Measurements from ENCODE around the gene WWC2.
"Not testable (repeated sequence)": the region's sequence is repeated elsewhere in the genome, so short reads cannot be mapped to it uniquely, and the experiment has no call there.

The WWC2 gene

GRCh38 chr4:183142571-183143550, 43.8 kb downstream of the WWC2 start:
- no peak for ATAC-seq
- no peak for DNase-seq

DNA sequence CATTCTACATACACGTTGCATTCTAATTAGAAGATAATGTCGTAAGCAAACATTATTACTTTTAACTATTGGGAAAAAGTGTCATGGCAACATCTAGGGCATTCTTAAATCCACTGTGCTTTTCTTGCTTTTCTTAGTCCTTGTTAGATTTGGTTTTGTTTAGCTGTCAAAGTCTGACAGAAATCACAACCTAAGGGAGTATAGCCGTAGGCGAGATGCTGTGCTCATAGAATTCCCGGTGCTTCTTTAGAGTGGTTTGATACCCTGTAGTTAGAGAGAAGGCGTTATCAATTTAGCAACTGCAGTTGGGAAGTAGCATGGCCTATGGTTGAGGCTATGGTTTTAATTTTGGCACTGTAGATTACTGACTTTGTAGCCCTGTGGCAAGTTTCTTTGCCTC, 45.7 kb downstream of the WWC2 start:
- DNase-seq (no peak), ATAC-seq (no peak)

DNA sequence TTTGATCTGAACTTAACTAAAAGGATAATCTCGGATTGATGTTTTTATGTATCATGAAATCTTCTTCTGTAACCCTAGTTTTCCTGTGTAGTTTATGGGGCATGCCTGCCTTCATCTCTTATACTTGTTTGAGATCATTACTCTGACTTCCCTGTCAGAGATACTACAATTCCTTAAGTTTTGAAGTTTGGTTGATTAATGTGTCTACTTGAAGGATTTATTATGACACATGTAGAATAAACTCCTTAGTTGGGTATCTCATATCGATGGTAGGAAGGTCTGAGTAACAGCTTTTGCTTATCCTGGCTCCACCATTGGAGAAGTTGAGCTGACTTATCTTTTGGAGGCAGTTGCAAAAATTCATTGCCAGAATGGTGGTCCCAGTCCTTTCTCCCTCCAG, 46.7 kb downstream of the WWC2 start:
- ATAC-seq (no peak), DNase-seq (no peak)

DNA sequence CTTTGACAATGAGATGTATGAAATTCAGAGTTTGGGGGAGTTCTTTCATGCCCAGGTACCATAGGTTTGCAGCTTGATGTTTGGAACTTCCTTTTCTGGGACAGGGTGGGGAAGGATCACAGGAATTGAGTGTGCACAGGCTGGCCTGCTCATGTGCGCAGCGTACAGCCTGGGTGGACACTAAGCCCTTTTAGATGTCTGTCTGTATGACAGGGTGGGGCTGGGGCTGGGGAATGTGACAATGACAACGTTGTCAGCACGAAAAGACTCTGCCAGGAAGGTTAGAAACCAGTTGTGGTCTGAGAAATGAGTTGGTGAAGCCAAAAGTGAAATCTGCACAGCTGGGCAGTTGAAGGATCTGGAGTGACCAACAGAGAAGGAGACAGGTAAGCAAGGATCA, 47.4 kb downstream of the WWC2 start:
- DNase-seq, result no peak
- ATAC-seq, result no peak

GRCh38 chr4:183147196-183147595, 48.1 kb downstream of the WWC2 start:
- DNase-seq (no peak), ATAC-seq (no peak)

GRCh38 chr4:183147983-183148382, 48.9 kb downstream of the WWC2 start:
- ATAC-seq (no peak), DNase-seq (no peak)

- DNase-seq, result no peak
- ATAC-seq, result no peak
Measured at GRCh38 chr4:183149616-183150539, 50.8 kb downstream of the WWC2 start.

DNA sequence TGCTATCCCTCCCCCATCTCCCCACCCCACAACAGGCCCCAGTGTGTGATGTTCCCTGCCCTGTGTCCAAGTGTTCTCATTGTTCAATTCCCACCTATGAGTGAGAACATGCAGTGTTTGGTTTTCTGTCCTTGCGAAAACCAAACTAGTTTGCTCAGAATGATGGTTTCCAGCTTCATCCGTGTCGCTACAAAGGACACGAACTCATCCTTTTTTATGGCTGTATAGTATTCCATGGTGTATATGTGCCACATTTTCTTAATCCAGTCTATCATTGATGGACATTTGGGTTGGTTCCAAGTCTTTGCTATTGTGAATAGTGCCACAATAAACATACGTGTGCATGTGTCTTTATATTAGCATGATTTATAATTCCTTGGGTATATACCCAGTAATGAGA, 51.6 kb downstream of the WWC2 start:
- DNase-seq, ATAC-seq: not testable (repeated sequence)

GRCh38 chr4:183152232-183152631, 53.2 kb downstream of the WWC2 start:
- not testable (repeated sequence) for DNase-seq, ATAC-seq

- ATAC-seq, result no peak
Measured at GRCh38 chr4:183153190-183153916, 54.3 kb downstream of the WWC2 start.

DNA sequence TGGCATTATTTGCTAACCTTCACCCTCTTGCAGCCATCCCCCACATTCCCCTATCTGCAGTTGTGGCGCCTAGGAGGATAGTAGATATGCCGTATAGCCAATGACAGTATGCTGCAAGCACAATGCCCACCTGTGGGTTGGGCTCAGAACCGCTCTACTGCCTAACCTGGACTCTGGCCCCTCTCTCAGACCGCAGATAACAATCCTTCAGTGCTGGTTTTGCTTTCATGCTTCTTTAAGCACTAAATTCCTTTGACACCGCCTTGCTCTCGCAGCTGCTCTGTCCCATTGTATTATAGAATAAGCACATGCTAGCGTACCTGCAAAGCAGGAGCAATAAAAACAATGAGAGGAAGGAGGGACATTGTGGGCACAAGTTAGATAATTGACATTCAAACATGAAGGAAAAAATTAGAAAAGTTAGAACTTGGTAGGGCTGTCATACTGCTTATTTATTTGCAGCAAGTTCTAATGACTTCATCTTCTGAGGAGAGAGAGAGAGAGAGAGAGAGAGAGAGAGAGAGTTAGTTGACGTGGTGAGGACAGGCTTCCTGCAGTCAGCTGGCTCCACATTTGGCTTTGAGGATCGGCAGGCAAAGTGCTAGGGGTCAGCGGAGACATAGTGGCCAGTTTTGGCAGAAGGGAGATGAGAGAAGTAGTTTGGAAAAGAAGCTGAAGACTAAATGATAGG, 55.8 kb downstream of the WWC2 start:
- no peak for DNase-seq

More at GRCh38 chr4:183153190-183153916, 54.3 kb downstream of the WWC2 start:
- DNase-seq, result no peak

DNA sequence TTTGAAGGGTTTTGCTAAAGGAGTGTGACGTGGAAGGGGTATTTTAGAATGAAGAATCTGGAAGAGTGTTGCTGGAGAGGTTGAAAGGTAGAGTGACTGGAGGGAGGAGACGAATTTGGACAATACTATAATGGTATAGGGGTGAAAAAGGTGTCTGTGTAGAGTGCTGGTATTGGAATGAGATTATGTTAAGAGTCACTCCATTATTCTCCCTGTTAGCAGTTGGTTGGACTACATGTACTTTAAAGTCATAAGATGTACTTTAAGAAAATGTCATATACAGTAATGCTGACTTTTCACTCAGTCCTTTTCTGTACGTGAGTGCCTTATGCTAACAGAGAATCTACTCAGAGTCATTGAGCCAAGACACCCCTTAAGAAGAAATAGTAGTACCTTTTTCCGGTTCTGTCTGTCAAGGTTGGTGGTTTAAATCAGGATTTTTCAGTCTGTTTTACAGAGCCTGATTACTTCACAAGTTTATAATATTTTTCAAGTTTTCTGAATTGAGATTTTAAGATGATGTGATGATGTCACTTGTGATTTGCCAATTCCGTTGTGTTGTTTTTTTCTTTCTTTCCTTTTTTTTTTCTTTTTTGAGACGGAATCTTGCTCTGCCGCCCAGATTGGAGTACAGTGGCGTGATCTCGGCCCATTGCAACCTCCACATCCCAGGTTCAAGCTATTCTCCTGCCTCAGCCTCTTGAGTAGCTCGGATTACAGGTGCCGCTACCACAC, 56.6 kb downstream of the WWC2 start:
- no peak for ATAC-seq
- no peak for DNase-seq

More for the DNA sequence above, 55.8 kb downstream of the WWC2 start:
- no peak for ATAC-seq

- ATAC-seq (no peak), DNase-seq (no peak)
Measured at GRCh38 chr4:183157215-183157614, 58.2 kb downstream of the WWC2 start.

DNA sequence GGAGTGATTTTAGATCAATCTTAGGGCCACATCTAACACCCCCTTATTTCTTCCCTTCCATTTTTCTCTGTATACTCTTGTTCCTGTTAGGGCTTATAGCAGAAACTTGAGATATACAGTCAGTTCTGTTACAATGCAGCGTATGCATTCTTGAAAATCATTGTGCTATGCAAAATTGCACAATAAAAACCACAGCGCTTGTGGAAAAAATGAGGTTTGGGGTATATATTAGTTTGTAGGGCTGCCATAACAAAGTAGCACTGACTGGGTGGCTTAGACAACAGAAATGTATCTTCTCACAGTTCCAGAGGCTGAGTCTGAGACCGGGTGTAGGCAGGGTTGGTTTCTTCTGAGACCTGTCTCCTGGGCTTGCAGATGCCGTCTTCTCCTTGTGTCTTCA, 59.0 kb downstream of the WWC2 start:
- no peak for DNase-seq

DNA sequence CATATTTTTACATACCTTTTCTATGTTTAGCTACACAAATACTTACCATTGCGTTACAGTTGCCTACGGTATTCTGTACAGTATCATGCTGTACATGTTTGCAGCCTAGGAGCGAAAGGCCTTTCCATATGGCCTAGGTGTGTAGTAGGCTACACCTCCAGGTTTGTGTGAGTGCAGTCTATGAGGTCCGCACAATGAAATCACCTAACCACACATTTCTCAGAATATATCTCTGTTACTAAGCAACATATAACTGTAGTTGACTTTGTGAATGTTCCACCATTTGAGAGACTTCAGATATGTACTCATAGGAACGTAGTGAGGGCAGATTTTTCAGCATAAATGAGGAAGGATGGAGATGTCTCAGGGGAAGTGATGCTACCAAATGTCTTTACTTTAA, 62.6 kb downstream of the WWC2 start:
- ATAC-seq, result no peak
- DNase-seq, result no peak

More for the DNA sequence above, 59.0 kb downstream of the WWC2 start:
- ATAC-seq, result no peak

DNA sequence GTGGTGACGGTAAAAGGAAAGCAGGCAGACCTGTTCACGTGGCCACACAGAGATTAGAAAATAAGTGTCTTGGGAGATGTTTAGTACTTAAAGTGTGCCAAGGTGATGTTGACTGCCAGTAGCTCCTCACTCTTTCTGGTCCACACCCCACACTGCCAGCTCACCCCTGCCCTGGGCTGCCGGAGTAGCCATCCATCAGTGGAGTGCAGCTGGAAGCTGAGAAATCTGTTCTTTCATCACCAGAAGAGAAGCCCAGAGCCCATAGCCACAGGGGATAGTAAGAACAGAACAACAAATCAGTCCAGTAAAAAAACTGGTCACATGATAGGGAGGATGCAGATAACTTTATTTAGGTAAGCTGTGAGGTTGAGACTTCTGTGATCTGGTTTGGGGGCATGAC, 64.1 kb downstream of the WWC2 start:
- ATAC-seq, result no peak
- no peak for DNase-seq

DNA sequence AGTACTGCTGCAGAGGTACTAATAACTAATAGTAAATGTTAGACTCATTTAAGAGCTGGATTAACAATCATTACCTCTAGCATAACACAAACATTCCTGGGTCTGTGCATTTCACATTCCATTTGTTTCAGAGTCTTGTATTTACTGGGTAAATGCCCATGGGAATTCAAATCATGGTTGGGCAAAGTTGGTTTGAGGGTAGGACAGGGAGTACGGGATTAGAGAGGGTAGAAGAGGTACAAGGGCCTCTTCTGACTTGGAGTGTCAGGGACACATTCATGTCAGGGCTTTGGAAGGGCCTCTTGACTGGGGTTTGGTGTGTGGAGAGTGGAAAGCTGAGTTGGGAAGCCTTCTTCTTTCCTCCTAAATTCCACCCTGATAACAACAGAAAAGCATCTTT, 65.9 kb downstream of the WWC2 start:
- no peak for DNase-seq

GRCh38 chr4:183165376-183165775, 66.3 kb downstream of the WWC2 start:
- ATAC-seq (no peak), DNase-seq (no peak)

More for the DNA sequence above, 65.9 kb downstream of the WWC2 start:
- no peak for ATAC-seq

DNA sequence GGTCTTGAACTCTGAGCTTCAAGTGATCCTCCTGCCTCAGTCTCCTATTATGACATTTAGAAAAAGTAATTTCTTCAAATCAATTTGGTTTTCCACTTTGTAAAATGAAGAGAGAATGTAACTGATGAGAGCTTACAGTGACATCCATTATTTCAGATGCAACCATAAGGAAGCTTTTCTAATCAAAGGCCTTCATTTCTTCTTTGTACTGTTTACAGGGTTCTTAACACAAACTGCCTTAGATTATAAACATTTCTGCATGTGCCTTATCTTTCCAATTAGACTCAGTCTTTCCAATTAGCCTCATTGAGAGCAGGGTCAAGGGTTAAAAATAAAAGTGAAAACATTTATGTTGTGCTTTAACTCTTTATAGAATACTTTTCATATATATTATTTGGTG, 71.8 kb downstream of the WWC2 start:
- no peak for ATAC-seq

DNA sequence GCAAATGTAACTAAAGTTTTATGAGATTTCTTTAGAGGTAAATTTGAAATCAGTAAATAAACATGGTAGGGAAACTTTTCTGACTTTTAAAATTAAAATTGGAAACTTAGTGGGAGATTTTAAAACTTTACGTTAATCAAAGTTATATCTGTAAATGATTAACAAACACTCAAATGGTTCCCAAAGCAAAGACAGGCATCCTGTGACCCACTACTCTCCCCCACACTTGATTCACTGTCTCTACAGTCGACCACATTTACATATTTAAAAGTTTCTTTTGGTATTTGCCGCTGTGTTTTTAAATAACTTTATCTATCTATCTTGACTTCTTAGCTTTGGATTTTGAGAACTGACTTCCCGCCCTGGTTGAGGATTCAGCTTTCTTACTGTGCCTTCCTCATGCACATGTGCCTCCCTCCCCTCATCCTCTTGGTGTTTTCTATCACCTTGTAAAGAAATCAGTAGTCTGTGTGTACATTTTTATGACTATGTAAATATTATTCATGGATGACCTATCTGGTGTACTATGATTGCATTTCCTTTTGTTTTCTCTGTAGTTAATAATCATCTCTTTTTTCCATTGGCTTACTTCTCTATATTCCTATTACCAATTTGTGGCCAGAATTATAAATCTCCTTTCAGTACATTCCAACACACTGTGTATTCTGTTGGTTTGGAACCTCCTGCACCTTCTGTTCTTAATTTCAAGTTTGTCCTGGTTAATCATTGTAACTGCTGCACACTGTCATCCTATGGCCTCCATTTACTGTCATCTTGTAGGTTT, 72.6 kb downstream of the WWC2 start:
- no peak for DNase-seq

More for the DNA sequence above, 71.8 kb downstream of the WWC2 start:
- no peak for DNase-seq

More for the DNA sequence above, 72.6 kb downstream of the WWC2 start:
- ATAC-seq, result no peak
